Mesendoderm (in vitro differentiated cells): Measurements from ENCODE around the gene CRTAC1.
A peak's percentile ranks its signal among the peaks of the same experiment; 100 is the strongest.

Experiments used
- DNase-seq: peaks from one replicate; pipeline ENCODE4 v3.0.0; 2013
- H2AK5ac ChIP-seq: 2 replicates; pipeline ENCODE4 v1.6.1; 2013; ENCODE audit warnings: low read length, inconsistent platforms
- H2BK120ac ChIP-seq: 2 replicates; pipeline ENCODE4 v1.6.1; 2013; ENCODE audit warnings: low read depth, mild to moderate bottlenecking, low read length, moderate library complexity, mixed read lengths
- H2BK15ac ChIP-seq: replicated peaks from 2 replicates; pipeline ENCODE4 v1.6.1; 2013; ENCODE audit warnings: low read depth, mild to moderate bottlenecking, moderate library complexity
- H2BK5ac ChIP-seq: 2 replicates; pipeline ENCODE4 v1.6.1; 2013; ENCODE audit warnings: low read length, inconsistent platforms
- H3K18ac ChIP-seq: 2 replicates; pipeline ENCODE4 v1.6.1; 2013; ENCODE audit warnings: mild to moderate bottlenecking, low read length, mixed read lengths
- H3K23ac ChIP-seq: one replicate; pipeline ENCODE4 v1.6.1; 2013; ENCODE audit warnings: low read length
- H3K27ac ChIP-seq: 2 replicates; pipeline ENCODE4 v1.5.1; 2013; ENCODE audit warnings: low read depth, mild to moderate bottlenecking, inconsistent platforms, low read length, moderate library complexity
- H3K27me3 ChIP-seq: 2 replicates; pipeline ENCODE4 v1.6.1; 2013; ENCODE audit warnings: low read length, control low read depth, mild to moderate bottlenecking, inconsistent platforms; ENCODE audit not compliant: insufficient read depth, poor library complexity
- H3K36me3 ChIP-seq: 2 replicates; pipeline ENCODE4 v1.6.1; 2013; ENCODE audit warnings: low read length, inconsistent platforms; ENCODE audit not compliant: control insufficient read depth, insufficient read depth
- H3K4ac ChIP-seq: one replicate; pipeline ENCODE4 v1.6.1; 2013; ENCODE audit warnings: low read depth, mild to moderate bottlenecking, low read length, moderate library complexity
- H3K4me1 ChIP-seq: 2 replicates; pipeline ENCODE4 v1.6.1; 2013; ENCODE audit warnings: low read depth, low read length, inconsistent platforms; ENCODE audit not compliant: control insufficient read depth
- H3K4me2 ChIP-seq: 2 replicates; pipeline ENCODE4 v1.6.1; 2013; ENCODE audit warnings: low read length
- H3K4me3 ChIP-seq: 2 replicates; pipeline ENCODE4 v1.5.1; 2013; ENCODE audit warnings: mild to moderate bottlenecking, low read length
- H3K56ac ChIP-seq: one replicate; pipeline ENCODE4 v1.6.1; 2013; ENCODE audit warnings: low read length
- H3K79me1 ChIP-seq: 2 replicates; pipeline ENCODE4 v1.6.1; 2013; ENCODE audit warnings: low read length, inconsistent platforms
- H3K79me2 ChIP-seq: 2 replicates; pipeline ENCODE4 v1.6.1; 2013; ENCODE audit warnings: mild to moderate bottlenecking, low read length; ENCODE audit not compliant: control insufficient read depth, insufficient read depth
- H3K9ac ChIP-seq: 2 replicates; pipeline ENCODE4 v1.6.1; 2013; ENCODE audit warnings: low read length, inconsistent platforms
- H4K5ac ChIP-seq: one replicate; pipeline ENCODE4 v1.6.1; 2013; ENCODE audit warnings: low read length
- H4K8ac ChIP-seq: one replicate; pipeline ENCODE4 v1.6.1; 2013; ENCODE audit warnings: low read depth, mild to moderate bottlenecking, control low read depth, low read length, moderate library complexity
- WGBS: extraction: QIAGEN DNeasy Blood & Tissue Kit; methylation state at CpG from one replicate; pipeline ENCODE4 v1.1.7; 2013; ENCODE audit warnings: low lambda C conversion rate, missing lambda C conversion rate; ENCODE audit not compliant: insufficient coverage; ENCODE audit errors: extremely low coverage; 5-methylcytosine and 5-hydroxymethylcytosine counted together

The CRTAC1 gene

DNA sequence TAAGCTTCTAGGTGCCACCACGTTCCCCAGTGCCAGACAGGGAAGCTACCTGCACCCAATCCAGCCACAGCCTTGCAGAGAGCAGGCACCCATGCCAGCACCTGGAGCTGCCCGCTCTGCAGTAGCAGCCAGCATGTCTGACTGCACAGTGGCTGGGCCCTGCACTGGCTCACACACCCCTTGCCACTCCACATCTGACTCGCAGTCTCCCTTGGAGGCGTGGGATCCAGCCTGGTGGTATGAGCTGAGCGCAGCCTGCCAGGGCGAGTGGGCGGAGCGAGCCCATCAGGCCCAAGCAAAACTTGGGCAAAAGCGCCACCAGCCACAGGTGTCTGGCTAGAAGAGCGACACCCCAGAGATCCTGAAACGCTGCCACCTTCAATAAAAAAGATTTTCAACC is 30.1 kb downstream of the CRTAC1 start:
- H2BK15ac ChIP-seq: no peak overlapping the region
- H4K5ac ChIP-seq: no peak overlapping the region
- H2BK5ac ChIP-seq: no peak overlapping the region
- no peak overlapping the region for H3K27ac ChIP-seq
- no peaks in the 10 kb centered on the region for H3K4me1 ChIP-seq
- no peak overlapping the region for H3K23ac ChIP-seq
- no peak overlapping the region for H4K8ac ChIP-seq
- no peak overlapping the region for H3K4me3 ChIP-seq
- H3K79me1 ChIP-seq: no peaks in the 10 kb centered on the region
- H3K56ac ChIP-seq: no peak overlapping the region
- H3K79me2 ChIP-seq: no peaks in the 10 kb centered on the region
- whole genome bisulfite sequencing: no CpG with 5 or more reads among the region's 11 CpGs
- H3K18ac ChIP-seq: no peak overlapping the region
- peaks cover 2% of the 10 kb centered on the region for H3K27me3 ChIP-seq
- H2AK5ac ChIP-seq: no peak overlapping the region
- no peak overlapping the region for H3K4me2 ChIP-seq
- no peak for DNase-seq
- H2BK120ac ChIP-seq: no peak overlapping the region
- no peak overlapping the region for H3K9ac ChIP-seq
- no peaks in the 10 kb centered on the region for H3K36me3 ChIP-seq
- no peak overlapping the region for H3K4ac ChIP-seq

DNA sequence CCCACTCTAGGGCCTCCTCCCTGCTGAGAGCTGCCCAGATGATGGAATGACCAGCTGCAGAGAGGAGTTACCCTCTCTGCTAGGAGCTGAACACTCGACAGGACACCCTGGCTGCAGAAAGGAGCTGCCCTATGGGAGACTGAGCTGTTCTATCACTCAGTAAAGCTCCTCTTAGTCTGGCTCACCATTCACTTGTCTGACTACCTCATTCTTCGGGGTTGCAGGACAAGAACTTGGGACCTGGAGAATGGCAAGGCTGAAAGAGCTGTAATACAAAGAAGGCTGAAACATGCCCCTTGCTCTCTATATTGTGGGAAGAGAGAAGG is 30.5 kb downstream of the CRTAC1 start:
- Histone ChIP-seq H3K4me2 (no peak overlapping the region), H3K4ac (no peak overlapping the region), H4K5ac (no peak overlapping the region), H3K9ac (no peak overlapping the region), H3K27ac (no peak overlapping the region), H2BK120ac (no peak overlapping the region), H3K4me3 (no peak overlapping the region), H2BK15ac (no peak overlapping the region), H3K36me3 (no peaks in the 10 kb centered on the region), H3K79me1 (no peaks in the 10 kb centered on the region), H3K23ac (no peak overlapping the region), H2BK5ac (no peak overlapping the region), H3K4me1 (no peaks in the 10 kb centered on the region), H4K8ac (no peak overlapping the region), H3K27me3 (peaks cover 2% of the 10 kb centered on the region), H3K79me2 (no peaks in the 10 kb centered on the region), H2AK5ac (no peak overlapping the region), H3K18ac (no peak overlapping the region), H3K56ac (no peak overlapping the region)
- no CpG with 5 or more reads among the region's 2 CpGs for WGBS
- no peak for DNase-seq

DNA sequence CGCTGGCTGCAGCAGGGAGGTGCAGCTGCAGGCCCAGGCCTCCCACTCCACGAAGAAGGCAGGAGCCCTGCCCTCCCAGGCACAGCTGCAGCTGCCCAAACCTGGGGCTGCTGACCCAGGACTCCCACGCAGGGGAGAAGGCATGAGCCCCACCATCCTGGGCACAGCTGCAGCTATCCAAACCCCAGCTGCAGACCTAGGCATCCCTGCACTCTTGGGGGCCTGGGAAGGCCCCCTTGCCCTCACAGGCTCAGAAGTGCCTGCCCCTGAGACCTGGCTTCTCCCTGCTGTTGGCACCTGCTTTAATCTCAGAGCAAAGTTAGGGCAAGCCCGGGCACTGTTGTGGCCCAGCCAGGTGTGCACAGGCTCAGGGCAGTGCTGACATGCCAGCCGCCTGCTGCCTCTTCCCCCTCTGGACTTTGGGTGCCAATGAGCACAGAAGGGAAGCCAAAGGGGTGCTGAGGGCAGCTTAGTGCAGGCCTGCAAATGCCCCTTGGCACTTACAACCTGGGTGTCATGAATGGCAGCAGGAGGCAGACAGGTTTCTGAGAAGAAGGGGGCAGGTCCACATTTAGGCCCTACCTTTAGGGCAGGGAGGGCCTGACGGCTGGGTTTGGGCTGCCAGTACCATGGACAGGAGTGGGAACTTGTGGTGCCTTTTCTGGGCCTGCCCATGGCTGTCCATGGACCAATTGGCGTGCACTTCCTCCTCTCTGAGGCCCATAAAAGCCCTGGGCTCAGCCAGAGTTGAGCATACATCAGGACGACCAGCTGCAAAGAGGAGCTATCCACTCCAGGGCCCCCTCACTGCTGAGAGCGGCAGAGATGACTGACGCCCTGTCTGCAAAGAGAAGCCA is 31.1 kb downstream of the CRTAC1 start:
- H3K4me1 ChIP-seq: no peaks in the 10 kb centered on the region
- H3K18ac ChIP-seq: no peak overlapping the region
- no peak overlapping the region for H3K56ac ChIP-seq
- H3K79me2 ChIP-seq: no peaks in the 10 kb centered on the region
- no CpG with 5 or more reads among the region's 10 CpGs for WGBS
- no peaks in the 10 kb centered on the region for H3K36me3 ChIP-seq
- H2AK5ac ChIP-seq: no peak overlapping the region
- no peak overlapping the region for H2BK5ac ChIP-seq
- H3K23ac ChIP-seq: no peak overlapping the region
- peaks cover 2% of the 10 kb centered on the region for H3K27me3 ChIP-seq
- no peak overlapping the region for H2BK120ac ChIP-seq
- H3K27ac ChIP-seq: no peak overlapping the region
- no peak overlapping the region for H3K4me3 ChIP-seq
- no peak overlapping the region for H3K4ac ChIP-seq
- no peak overlapping the region for H3K4me2 ChIP-seq
- H4K5ac ChIP-seq: no peak overlapping the region
- no peak overlapping the region for H3K9ac ChIP-seq
- no peak overlapping the region for H4K8ac ChIP-seq
- no peaks in the 10 kb centered on the region for H3K79me1 ChIP-seq
- H2BK15ac ChIP-seq: no peak overlapping the region
- peak; percentile 15 for DNase-seq

GRCh38 chr10:97991871-97992270 is 38.5 kb downstream of the CRTAC1 start:
- no peak overlapping the region for H3K4me3 ChIP-seq
- no peaks in the 10 kb centered on the region for H3K4me1 ChIP-seq
- H4K8ac ChIP-seq: no peak overlapping the region
- no peaks in the 10 kb centered on the region for H3K79me1 ChIP-seq
- H4K5ac ChIP-seq: no peak overlapping the region
- H3K79me2 ChIP-seq: no peaks in the 10 kb centered on the region
- no peak overlapping the region for H3K27ac ChIP-seq
- H3K23ac ChIP-seq: no peak overlapping the region
- H3K27me3 ChIP-seq: peaks cover 2% of the 10 kb centered on the region
- H3K36me3 ChIP-seq: no peaks in the 10 kb centered on the region
- no peak overlapping the region for H3K4me2 ChIP-seq
- H2BK120ac ChIP-seq: no peak overlapping the region
- H2BK5ac ChIP-seq: no peak overlapping the region
- no peak overlapping the region for H3K56ac ChIP-seq
- DNase-seq: peak; percentile 73
- H2BK15ac ChIP-seq: no peak overlapping the region
- no peak overlapping the region for H3K18ac ChIP-seq
- no peak overlapping the region for H3K9ac ChIP-seq
- WGBS: no CpG with 5 or more reads among the region's 2 CpGs
- H2AK5ac ChIP-seq: no peak overlapping the region
- no peak overlapping the region for H3K4ac ChIP-seq

DNA sequence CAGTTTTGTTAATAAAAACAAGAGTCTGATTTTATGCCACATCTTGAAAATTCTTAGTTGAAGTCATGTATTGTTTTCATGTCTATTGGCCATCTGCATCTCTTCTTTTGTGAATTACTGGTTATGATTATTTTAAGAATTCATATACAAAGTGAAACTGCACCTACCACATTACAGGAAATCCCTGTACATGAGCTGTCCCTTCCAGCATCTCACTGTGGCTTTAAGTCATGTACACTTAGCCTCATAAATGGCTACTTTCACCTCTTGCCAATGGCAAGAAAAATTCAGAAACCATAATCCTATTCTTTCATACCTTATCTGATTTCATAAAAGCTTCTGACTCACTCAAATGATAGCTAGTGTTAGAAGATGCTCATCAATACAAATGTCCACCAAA is 48.6 kb downstream of the CRTAC1 start:
- H3K27me3 ChIP-seq: no peaks in the 10 kb centered on the region
- no peaks in the 10 kb centered on the region for H3K79me2 ChIP-seq
- H4K5ac ChIP-seq: no peak overlapping the region
- H2AK5ac ChIP-seq: no peak overlapping the region
- H3K9ac ChIP-seq: no peak overlapping the region
- no peak overlapping the region for H2BK15ac ChIP-seq
- no peak overlapping the region for H2BK120ac ChIP-seq
- H4K8ac ChIP-seq: no peak overlapping the region
- H3K4me3 ChIP-seq: no peak overlapping the region
- H3K23ac ChIP-seq: no peak overlapping the region
- DNase-seq: no peak
- H3K18ac ChIP-seq: no peak overlapping the region
- H3K56ac ChIP-seq: no peak overlapping the region
- H3K4ac ChIP-seq: no peak overlapping the region
- H3K4me2 ChIP-seq: no peak overlapping the region
- no peak overlapping the region for H2BK5ac ChIP-seq
- H3K79me1 ChIP-seq: no peaks in the 10 kb centered on the region
- H3K4me1 ChIP-seq: no peaks in the 10 kb centered on the region
- no peak overlapping the region for H3K27ac ChIP-seq
- no peaks in the 10 kb centered on the region for H3K36me3 ChIP-seq

DNA sequence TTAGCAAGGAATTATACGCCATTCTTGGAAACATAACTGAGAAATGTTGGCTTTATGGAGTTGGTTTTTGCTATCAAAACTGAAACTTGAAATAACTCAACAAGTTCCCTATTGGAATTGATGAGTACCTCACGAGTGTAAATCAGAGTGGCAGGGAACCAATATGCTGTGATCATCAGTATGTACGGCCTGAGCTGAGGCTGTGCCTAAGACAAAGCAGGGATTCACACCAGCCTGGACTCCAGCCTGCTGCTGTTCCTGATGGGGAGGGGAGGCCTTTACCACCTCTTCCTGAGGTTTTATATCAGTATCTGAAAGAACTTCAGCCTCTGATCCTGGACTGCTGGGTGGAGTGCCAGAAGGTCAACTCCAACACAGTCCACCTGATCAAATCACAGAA is 52.7 kb downstream of the CRTAC1 start:
- H2BK120ac ChIP-seq: no peak overlapping the region
- no peak overlapping the region for H2AK5ac ChIP-seq
- no peak overlapping the region for H3K27ac ChIP-seq
- no peak overlapping the region for H4K5ac ChIP-seq
- peaks cover 24% of the 10 kb centered on the region for H3K27me3 ChIP-seq
- no peak overlapping the region for H4K8ac ChIP-seq
- H3K56ac ChIP-seq: no peak overlapping the region
- no CpG with 5 or more reads among the region's 3 CpGs for WGBS
- no peaks in the 10 kb centered on the region for H3K36me3 ChIP-seq
- H2BK5ac ChIP-seq: no peak overlapping the region
- no peak overlapping the region for H3K9ac ChIP-seq
- H3K79me1 ChIP-seq: no peaks in the 10 kb centered on the region
- H3K4me2 ChIP-seq: no peak overlapping the region
- peaks cover 3% of the 10 kb centered on the region for H3K4me1 ChIP-seq
- no peak overlapping the region for H2BK15ac ChIP-seq
- no peak overlapping the region for H3K23ac ChIP-seq
- no peak overlapping the region for H3K4me3 ChIP-seq
- no peak overlapping the region for H3K4ac ChIP-seq
- no peaks in the 10 kb centered on the region for H3K79me2 ChIP-seq
- H3K18ac ChIP-seq: no peak overlapping the region
- no peak for DNase-seq
